ENCODE results near the gene STOX2. TPM values are rescaled to one million over a fixed set of nuclear protein-coding genes. Genes with fewer than 3 reads are reported as not detected.
A peak's percentile ranks its signal among the peaks of the same experiment; 100 is the strongest.

The STOX2 gene
- polyA plus RNA-seq, 1 of the 3 experiments (the other 2 are of a cell fraction), result 0.16 TPM

DNA sequence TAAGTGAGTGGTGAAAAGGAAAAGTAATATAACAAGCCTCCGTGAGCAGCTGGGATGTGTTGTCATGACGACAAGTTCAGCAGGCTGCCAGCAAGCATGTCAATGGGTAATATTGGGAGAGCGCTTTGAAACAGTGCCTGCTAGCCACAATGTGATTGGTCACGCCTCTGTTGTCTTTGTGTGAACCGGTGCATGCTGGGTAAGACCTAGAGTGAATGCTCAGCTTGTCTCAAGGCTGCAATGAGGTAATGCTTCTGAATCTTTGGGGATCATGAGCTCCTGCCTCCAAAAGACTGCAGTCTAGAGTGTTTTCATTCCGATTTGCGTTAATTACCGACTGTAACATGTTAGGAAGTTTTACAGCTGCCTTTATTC, 54.9 kb downstream of the STOX2 start:
- H3K79me2 ChIP-seq (ENCODE audit: insufficient read depth), result no peaks in the 10 kb centered on the region
- peak overlapping the region in 1 of 2 experiments; percentile 85; a peak in 2 of 4 replicates for H3K27ac ChIP-seq (ENCODE audit: low read depth in 2 of 2, low read length in 1 of 2)
- peaks cover 0 to 33% of the 10 kb centered on the region in 2 experiments; a peak in 2 of 4 replicates for H3K4me1 ChIP-seq (ENCODE audit: control insufficient read depth in 1 of 2, insufficient read depth in 2 of 2, low read depth in 1 of 2, low read length in 1 of 2)
- CTCF ChIA-PET, result interaction anchor here (0.6 to 2.6 kb wide), 7 partner anchors 9 to 141 kb away, joined by 3 to 10 read pairs (median 3); no protein-coding TSS in a partner anchor
- H3K27me3 ChIP-seq (ENCODE audit: insufficient read depth), result no peaks in the 10 kb centered on the region
- H3K4me2 ChIP-seq, result peak overlapping the region; percentile 39
- H3K9me3 ChIP-seq, result no peaks in the 10 kb centered on the region
- H4K20me1 ChIP-seq (ENCODE audit: insufficient read depth), result no peaks in the 10 kb centered on the region
- H2AFZ ChIP-seq (ENCODE audit: low read depth), result peak overlapping the region; percentile 72
- 30% methylated on average over 8 of the region's 8 CpGs for WGBS (ENCODE audit: low lambda C conversion rate)
- H3K9ac ChIP-seq, result no peak overlapping the region
- H3F3A ChIP-seq (replicated peaks; ENCODE audit: insufficient read depth), result no peaks in the 10 kb centered on the region
- POLR2A ChIA-PET, result interaction anchor here (0.9 to 1.6 kb wide), 6 partner anchors 28 to 140 kb away, joined by 3 to 12 read pairs (median 7); no protein-coding TSS in a partner anchor
- DNase-seq, result peak; percentile 78
- H3K9me2 ChIP-seq, result no peaks in the 10 kb centered on the region
- peak overlapping the region; percentile 41 to 53 for H3K4me3 ChIP-seq (ENCODE audit: low read depth in 2 of 2, low read length in 1 of 2)
- H3K36me3 ChIP-seq (replicated peaks in 1 of 2; ENCODE audit: control insufficient read depth in 1 of 2, insufficient read depth in 2 of 2, low read length in 1 of 2), result no peaks in the 10 kb centered on the region
- TF ChIP-seq MXI1 (IDR thresholded peaks at IDR 0.05; ENCODE audit: low read depth, low read length) (peak; percentile 90; the same call in 1 of the 2 replicates), POLR2AphosphoS5 (IDR thresholded peaks at IDR 0.05; ENCODE audit: low read depth, low read length) (no peak), RXRA (IDR thresholded peaks at IDR 0.05; ENCODE audit: borderline replicate concordance, low read depth) (no peak), FOXJ3 (CRISPR knock-in tag; IDR thresholded peaks at IDR 0.05) (no peak), TCF12 (IDR thresholded peaks at IDR 0.05) (no peak), MEF2A (IDR thresholded peaks at IDR 0.05; ENCODE audit: borderline replicate concordance, low read depth) (no peak), JUND (IDR thresholded peaks at IDR 0.05) (no peak), CHD2 (IDR thresholded peaks at IDR 0.05; ENCODE audit: low read length, partially characterized antibody) (peak; percentile 11), NRF1 (IDR thresholded peaks at IDR 0.05; ENCODE audit: low read depth, low read length) (no peak), GABPA (IDR thresholded peaks at IDR 0.05; ENCODE audit: low read depth) (no peak), RAD21 (IDR thresholded peaks at IDR 0.05; ENCODE audit: low read length) (0 out of 2 replicates have a peak, but pooled peaks have one; percentile 2), FOXM1 (IDR thresholded peaks at IDR 0.05; ENCODE audit: low read depth) (no peak), ELF1 (IDR thresholded peaks at IDR 0.05) (no peak), RCOR1 (IDR thresholded peaks at IDR 0.05; ENCODE audit: low read length) (no peak), SMC3 (IDR thresholded peaks at IDR 0.05; ENCODE audit: low read depth, low read length) (no peak), TEAD4 (IDR thresholded peaks at IDR 0.05; ENCODE audit: borderline replicate concordance, insufficient read depth) (no peak), TAF1 (IDR thresholded peaks at IDR 0.05; ENCODE audit: borderline replicate concordance, low read depth, low read length) (no peak), EZH2phosphoT487 (IDR thresholded peaks at IDR 0.05; ENCODE audit: borderline replicate concordance, low read depth) (no peak), RFX5 (IDR thresholded peaks at IDR 0.05; ENCODE audit: low read length) (peak; percentile 69; the same call in 1 of the 2 replicates), YY1 (IDR thresholded peaks at IDR 0.05; ENCODE audit: low read depth) (no peak), SIN3A (IDR thresholded peaks at IDR 0.05; ENCODE audit: borderline replicate concordance, low read depth, low read length) (no peak), GATA2 (CRISPR knock-in tag; IDR thresholded peaks at IDR 0.05) (no peak), NFIC (IDR thresholded peaks at IDR 0.05; ENCODE audit: borderline replicate concordance) (no peak)
- TF ChIP-seq, protein P1, sequence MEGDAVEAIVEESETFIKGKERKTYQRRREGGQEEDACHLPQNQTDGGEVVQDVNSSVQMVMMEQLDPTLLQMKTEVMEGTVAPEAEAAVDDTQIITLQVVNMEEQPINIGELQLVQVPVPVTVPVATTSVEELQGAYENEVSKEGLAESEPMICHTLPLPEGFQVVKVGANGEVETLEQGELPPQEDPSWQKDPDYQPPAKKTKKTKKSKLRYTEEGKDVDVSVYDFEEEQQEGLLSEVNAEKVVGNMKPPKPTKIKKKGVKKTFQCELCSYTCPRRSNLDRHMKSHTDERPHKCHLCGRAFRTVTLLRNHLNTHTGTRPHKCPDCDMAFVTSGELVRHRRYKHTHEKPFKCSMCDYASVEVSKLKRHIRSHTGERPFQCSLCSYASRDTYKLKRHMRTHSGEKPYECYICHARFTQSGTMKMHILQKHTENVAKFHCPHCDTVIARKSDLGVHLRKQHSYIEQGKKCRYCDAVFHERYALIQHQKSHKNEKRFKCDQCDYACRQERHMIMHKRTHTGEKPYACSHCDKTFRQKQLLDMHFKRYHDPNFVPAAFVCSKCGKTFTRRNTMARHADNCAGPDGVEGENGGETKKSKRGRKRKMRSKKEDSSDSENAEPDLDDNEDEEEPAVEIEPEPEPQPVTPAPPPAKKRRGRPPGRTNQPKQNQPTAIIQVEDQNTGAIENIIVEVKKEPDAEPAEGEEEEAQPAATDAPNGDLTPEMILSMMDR (IDR thresholded peaks at IDR 0.05), result no peak
- TF ChIP-seq, protein P2, sequence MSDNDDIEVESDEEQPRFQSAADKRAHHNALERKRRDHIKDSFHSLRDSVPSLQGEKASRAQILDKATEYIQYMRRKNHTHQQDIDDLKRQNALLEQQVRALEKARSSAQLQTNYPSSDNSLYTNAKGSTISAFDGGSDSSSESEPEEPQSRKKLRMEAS (IDR thresholded peaks at IDR 0.05; ENCODE audit: low read depth), result 0 out of 2 replicates have a peak, but pooled peaks have one; percentile 22
- TF ChIP-seq, protein P3, sequence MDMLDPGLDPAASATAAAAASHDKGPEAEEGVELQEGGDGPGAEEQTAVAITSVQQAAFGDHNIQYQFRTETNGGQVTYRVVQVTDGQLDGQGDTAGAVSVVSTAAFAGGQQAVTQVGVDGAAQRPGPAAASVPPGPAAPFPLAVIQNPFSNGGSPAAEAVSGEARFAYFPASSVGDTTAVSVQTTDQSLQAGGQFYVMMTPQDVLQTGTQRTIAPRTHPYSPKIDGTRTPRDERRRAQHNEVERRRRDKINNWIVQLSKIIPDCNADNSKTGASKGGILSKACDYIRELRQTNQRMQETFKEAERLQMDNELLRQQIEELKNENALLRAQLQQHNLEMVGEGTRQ (IDR thresholded peaks at IDR 0.05; ENCODE audit: borderline replicate concordance, low read depth, low read length), result no peak
- TF ChIP-seq, protein P4, sequence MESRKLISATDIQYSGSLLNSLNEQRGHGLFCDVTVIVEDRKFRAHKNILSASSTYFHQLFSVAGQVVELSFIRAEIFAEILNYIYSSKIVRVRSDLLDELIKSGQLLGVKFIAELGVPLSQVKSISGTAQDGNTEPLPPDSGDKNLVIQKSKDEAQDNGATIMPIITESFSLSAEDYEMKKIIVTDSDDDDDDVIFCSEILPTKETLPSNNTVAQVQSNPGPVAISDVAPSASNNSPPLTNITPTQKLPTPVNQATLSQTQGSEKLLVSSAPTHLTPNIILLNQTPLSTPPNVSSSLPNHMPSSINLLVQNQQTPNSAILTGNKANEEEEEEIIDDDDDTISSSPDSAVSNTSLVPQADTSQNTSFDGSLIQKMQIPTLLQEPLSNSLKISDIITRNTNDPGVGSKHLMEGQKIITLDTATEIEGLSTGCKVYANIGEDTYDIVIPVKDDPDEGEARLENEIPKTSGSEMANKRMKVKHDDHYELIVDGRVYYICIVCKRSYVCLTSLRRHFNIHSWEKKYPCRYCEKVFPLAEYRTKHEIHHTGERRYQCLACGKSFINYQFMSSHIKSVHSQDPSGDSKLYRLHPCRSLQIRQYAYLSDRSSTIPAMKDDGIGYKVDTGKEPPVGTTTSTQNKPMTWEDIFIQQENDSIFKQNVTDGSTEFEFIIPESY (IDR thresholded peaks at IDR 0.05; ENCODE audit: borderline replicate concordance, low read depth), result no peak
- TF ChIP-seq, protein P5, sequence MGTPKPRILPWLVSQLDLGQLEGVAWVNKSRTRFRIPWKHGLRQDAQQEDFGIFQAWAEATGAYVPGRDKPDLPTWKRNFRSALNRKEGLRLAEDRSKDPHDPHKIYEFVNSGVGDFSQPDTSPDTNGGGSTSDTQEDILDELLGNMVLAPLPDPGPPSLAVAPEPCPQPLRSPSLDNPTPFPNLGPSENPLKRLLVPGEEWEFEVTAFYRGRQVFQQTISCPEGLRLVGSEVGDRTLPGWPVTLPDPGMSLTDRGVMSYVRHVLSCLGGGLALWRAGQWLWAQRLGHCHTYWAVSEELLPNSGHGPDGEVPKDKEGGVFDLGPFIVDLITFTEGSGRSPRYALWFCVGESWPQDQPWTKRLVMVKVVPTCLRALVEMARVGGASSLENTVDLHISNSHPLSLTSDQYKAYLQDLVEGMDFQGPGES (IDR thresholded peaks at IDR 0.05; ENCODE audit: low read depth, low read length), result no peak

All from SK-N-SH (cell line).